LNCAP (cell line): Measurements from ENCODE around the gene FGR.

ENCODE experiments used
- TF ChIP-seq, protein P1 (sequence below): fragments of 450-650 bp; IDR thresholded peaks from 2 replicates; pipeline ENCODE4 v1.5.1; 2017; ENCODE audit warnings: mild to moderate bottlenecking

FGR gene

DNA sequence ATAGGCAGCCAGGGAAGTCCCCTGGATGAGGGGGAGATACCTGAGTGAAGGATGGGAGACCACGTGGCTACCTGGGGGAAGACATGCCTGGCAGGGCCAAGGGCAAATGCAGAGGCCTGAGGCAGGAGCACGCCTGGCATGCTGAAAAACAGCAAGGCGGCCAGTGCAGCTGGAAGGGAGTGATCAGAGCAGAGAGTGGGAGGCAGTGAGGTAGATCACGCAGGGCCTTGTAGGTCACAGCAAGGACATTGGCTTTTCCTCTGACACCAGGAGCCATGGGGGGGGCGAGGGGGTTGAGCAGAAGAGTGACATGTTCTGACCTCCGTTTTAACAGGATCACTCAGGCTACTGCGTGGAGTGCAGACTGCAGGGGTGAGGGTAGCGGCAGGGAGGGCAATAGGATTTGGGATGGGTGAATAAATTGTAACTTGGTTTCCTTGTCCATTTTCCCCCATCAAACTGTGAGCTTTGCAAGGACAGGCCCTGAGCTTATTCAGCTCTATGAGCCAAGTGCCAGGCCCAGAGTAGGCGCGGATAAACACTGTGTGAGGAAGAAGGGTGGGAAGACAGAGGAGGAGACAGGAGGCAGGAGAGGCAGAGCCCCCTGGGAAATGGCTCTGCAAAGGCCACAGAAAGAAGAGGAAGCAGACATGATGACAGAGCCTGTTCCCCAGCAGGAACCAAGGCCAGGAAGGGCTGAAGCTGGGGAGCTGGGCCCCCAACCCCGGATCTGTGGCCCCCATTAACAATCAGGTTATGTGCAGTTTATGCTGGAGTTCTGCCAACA lies 20.4 kb upstream of the FGR start:
- TF ChIP-seq, protein P1, sequence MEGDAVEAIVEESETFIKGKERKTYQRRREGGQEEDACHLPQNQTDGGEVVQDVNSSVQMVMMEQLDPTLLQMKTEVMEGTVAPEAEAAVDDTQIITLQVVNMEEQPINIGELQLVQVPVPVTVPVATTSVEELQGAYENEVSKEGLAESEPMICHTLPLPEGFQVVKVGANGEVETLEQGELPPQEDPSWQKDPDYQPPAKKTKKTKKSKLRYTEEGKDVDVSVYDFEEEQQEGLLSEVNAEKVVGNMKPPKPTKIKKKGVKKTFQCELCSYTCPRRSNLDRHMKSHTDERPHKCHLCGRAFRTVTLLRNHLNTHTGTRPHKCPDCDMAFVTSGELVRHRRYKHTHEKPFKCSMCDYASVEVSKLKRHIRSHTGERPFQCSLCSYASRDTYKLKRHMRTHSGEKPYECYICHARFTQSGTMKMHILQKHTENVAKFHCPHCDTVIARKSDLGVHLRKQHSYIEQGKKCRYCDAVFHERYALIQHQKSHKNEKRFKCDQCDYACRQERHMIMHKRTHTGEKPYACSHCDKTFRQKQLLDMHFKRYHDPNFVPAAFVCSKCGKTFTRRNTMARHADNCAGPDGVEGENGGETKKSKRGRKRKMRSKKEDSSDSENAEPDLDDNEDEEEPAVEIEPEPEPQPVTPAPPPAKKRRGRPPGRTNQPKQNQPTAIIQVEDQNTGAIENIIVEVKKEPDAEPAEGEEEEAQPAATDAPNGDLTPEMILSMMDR: no peak

DNA sequence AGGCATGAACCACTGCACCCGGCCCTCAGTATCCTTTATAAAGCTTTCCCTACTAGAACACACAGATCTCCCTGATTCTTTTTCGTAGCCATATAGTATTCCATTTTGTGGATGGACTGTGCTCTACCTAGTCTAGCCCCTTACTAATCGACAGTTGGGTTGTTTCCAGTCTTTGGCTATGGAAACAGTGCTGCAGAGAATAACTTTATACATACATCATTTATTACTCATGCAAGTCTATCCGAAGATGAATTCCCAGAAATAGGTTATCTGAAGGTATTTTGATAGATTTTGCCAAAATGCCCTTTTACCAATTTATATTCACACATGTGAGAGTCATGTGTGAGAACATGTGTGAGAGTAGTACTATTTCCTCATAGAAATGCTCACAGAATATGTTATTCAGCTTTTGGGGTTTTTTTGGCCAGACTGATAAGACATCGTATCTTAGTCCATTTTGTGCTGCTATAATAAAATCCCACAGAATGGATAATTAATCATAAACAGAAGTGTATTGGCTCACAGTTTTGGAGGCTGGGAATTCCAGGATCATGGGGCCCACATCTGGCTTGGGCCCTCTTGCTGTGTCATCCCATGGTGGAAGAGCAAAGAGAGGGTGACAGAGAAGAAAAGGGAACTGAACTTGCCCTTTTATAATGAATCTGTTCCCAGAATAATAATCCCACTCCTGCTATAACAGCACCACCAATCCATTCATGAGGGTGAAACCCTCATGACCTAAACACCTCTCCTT lies 17.3 kb upstream of the FGR start:
- TF ChIP-seq, protein P1: no peak

DNA sequence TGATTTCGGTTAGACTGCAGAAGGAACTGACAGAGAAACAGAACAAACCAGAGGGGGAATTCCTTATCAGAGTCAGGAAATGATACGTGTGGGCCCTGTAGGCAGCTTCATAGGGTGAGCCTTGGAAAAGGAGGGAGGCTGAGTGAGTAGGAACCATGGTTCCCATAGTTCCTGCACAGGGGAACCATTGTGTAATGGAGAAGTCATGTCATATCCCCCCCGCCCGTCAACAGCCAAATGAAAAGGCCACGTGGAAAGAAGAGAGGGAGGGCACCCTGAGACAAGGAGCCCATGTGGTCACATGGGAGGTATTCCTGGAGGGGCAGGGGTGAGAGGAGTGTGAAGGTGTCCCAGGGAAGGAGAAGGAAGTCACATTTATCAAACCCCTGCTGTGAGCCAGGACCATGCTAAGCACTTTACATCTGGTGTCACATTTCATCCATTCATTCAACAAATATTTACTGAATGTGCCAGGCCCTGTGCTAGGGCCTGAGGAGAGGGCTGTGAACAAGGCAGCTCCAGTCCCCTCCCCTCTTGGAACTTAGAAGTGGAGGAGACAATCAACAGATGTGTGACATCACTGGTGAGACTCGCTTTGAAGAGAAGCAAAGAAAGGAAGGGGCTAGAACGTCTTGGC lies 15.7 kb upstream of the FGR start:
- TF ChIP-seq, protein P1: no peak

DNA sequence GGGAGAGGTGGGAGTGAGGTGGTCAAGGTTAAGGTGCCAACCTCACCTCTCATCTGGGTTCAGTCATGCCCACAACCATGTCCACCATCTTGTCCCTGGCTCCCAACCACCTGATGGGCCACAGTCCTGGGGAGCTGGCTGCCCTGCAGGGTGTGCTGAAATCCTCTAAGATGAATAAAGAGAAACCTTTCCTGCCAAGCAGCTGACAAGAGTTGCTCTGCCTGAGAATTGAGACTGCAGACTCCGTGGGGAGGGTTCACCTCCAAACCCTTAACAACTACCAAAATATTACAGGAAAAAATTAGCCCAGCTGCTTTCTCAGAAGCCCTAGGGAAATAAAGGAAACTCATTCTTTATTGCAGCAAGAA lies 15.2 kb upstream of the FGR start:
- TF ChIP-seq, protein P1: no peak

DNA sequence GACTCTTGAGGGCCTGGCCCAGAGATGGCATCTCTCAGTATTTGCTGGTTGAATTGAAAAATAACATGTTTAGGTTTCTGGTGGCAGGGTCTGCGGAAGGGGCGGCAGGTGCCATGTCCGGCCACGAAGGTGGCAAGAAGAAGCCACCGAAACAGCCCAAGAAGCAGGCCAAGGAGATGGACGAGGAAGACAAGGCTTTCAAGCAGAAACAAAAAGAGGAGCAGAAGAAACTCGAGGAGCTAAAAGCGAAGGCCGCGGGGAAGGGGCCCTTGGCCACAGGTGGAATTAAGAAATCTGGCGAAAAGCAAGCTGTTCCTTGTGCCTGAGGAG lies 14.3 kb upstream of the FGR start:
- TF ChIP-seq, protein P1: no peak

DNA sequence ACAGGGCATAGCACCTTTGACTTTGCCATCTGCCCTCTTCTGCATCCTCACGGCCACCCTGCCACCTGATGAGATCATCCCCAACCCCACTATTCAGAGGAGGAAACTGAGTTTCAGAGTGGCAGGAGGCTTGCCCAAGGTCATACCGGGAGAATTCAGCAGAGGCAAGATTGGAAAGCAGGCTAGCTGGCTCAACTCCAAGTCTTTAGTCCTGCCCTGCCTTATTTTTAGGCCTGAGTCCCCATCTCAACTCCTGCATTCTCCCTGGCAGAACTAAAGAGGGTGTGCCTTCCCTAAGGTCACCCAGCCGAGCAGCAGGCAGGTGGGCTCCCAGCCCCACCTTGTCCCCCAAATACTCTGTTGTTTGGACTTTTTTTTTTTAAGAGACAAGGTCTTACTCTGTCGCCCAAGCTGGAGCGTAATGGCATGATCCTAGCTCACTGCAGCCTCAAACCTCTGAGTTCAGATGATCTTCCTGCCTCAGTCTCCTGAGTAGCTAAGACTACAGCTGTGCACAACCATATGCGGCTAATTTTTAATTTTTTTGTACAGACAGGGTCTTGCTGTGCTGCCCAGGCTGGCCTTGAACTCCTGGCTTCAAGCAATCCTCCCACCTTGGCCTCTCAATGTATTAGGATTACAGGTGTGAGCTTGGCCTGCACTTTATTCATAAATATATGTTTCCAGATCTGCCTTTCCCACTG lies 13.8 kb upstream of the FGR start:
- TF ChIP-seq, protein P1: no peak

DNA sequence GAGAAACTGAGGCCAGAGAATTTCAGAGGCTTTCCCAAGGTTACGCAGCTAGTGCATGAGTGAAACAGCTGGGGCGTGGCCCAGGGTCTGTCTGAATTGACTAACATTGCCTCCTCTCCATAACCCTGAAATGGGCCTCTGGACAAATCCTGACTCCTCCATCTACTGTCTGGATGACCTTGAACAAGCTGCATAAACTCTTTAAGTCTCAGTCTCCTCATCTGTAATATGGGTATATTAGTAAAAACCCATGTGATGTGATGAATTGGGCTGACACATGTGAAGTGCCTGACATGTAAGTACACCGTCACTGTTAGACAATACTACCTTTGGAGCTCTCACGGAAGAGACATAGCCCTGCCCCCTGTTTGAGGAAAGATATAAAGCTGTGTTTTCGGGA lies 12.3 kb upstream of the FGR start:
- TF ChIP-seq, protein P1: no peak
